SK-N-SH treated with all-trans-retinoic acid at 6 μM for 48 hours (cell line): ENCODE measurements around the gene ISG20.

ENCODE experiments used
- ATAC-seq: fragments of 200-7000 bp; cut with Tn5 transposase; 3 replicates; pipeline ENCODE4 v1.9.1; 2020; ENCODE audit warnings: mild to moderate bottlenecking, moderate library complexity
- CSDC2 ChIP-seq: fragments of 250-450 bp; sonication (Bioruptor Pico); IDR thresholded peaks from 2 replicates; pipeline ENCODE4 v1.5.0; 2020; ENCODE audit warnings: mild to moderate bottlenecking, moderate library complexity
- CSRNP3 ChIP-seq: fragments of 250-450 bp; sonication (Bioruptor Pico); IDR thresholded peaks from 2 replicates; pipeline ENCODE4 v1.5.1; 2021; ENCODE audit warnings: mild to moderate bottlenecking, moderate library complexity
- ESRRG ChIP-seq: fragments of 250-450 bp; sonication (Bioruptor Pico); IDR thresholded peaks from 2 replicates; pipeline ENCODE4 v1.6.1; 2021; ENCODE audit warnings: mild to moderate bottlenecking
- GLIS3 ChIP-seq: fragments of 250-450 bp; sonication (Bioruptor Pico); IDR thresholded peaks from 2 replicates; pipeline ENCODE4 v1.5.0; 2020; ENCODE audit warnings: mild to moderate bottlenecking, moderate library complexity
- ISL1 ChIP-seq: fragments of 250-450 bp; sonication (Bioruptor Pico); IDR thresholded peaks from 2 replicates; pipeline ENCODE4 v2.1.2; 2022; ENCODE audit warnings: mild to moderate bottlenecking, moderate library complexity
- OSR1 ChIP-seq: fragments of 250-450 bp; sonication (Bioruptor Pico); IDR thresholded peaks from 2 replicates; pipeline ENCODE4 v1.8.0; 2022; ENCODE audit warnings: moderate library complexity, mild to moderate bottlenecking, inconsistent platforms
- PATZ1 ChIP-seq: fragments of 250-450 bp; sonication (Bioruptor Pico); IDR thresholded peaks from 2 replicates; pipeline ENCODE4 v1.8.0; 2020; ENCODE audit warnings: mild to moderate bottlenecking, moderate library complexity, borderline replicate concordance
- POU6F1 ChIP-seq: fragments of 250-450 bp; sonication (Bioruptor Pico); IDR thresholded peaks from 2 replicates; pipeline ENCODE4 v1.8.0; 2021; ENCODE audit warnings: low read depth, mild to moderate bottlenecking, moderate library complexity, borderline replicate concordance
- PPARA ChIP-seq: fragments of 250-450 bp; sonication (Bioruptor Pico); IDR thresholded peaks from 2 replicates; pipeline ENCODE4 v1.5.0; 2020; ENCODE audit warnings: mild to moderate bottlenecking, borderline replicate concordance
- RARB ChIP-seq: fragments of 250-450 bp; sonication (Bioruptor Pico); IDR thresholded peaks from 2 replicates; pipeline ENCODE4 v1.8.0; 2021; ENCODE audit warnings: mild to moderate bottlenecking, moderate library complexity
- SNAI2 ChIP-seq: fragments of 250-450 bp; sonication (Bioruptor Pico); IDR thresholded peaks from 2 replicates; pipeline ENCODE4 v1.5.0; 2020; ENCODE audit warnings: mild to moderate bottlenecking, moderate library complexity
- TCF4 ChIP-seq: fragments of 250-450 bp; sonication (Bioruptor Pico); IDR thresholded peaks from 2 replicates; pipeline ENCODE4 v1.8.0; 2021; ENCODE audit warnings: mild to moderate bottlenecking, moderate library complexity, borderline replicate concordance
- TOX ChIP-seq: fragments of 250-450 bp; sonication (Bioruptor Pico); IDR thresholded peaks from 2 replicates; pipeline ENCODE4 v1.8.0; 2021; ENCODE audit warnings: mild to moderate bottlenecking, moderate library complexity, borderline replicate concordance
- TSHZ2 ChIP-seq: fragments of 250-450 bp; sonication (Bioruptor Pico); IDR thresholded peaks from 2 replicates; pipeline ENCODE4 v1.5.0; 2020; ENCODE audit warnings: mild to moderate bottlenecking, moderate library complexity
- ZC3H10 ChIP-seq: fragments of 250-450 bp; sonication (Bioruptor Pico); IDR thresholded peaks from 2 replicates; pipeline ENCODE4 v1.5.1; 2021; ENCODE audit warnings: mild to moderate bottlenecking, moderate library complexity
- ZNF565 ChIP-seq: fragments of 450-650 bp; formaldehyde crosslinking; conservative IDR thresholded peaks from 2 replicates; pipeline ENCODE4 v1.5.0; 2020; ENCODE audit warnings: low read depth, mild to moderate bottlenecking, moderate library complexity
- ZNF70 ChIP-seq: fragments of 450-650 bp; formaldehyde crosslinking; IDR thresholded peaks from 2 replicates; pipeline ENCODE4 v1.5.0; 2020; ENCODE audit warnings: mild to moderate bottlenecking, moderate library complexity
- ZNF8 ChIP-seq: fragments of 450-650 bp; formaldehyde crosslinking; IDR thresholded peaks from 2 replicates; pipeline ENCODE4 v1.5.0; 2020; ENCODE audit warnings: mild to moderate bottlenecking, moderate library complexity

ISG20 gene

GRCh38 chr15:88605189-88606069 lies 33.4 kb upstream of the ISG20 start:
- ATAC-seq, result peak; percentile 76
- TF ChIP-seq ZNF8 (CRISPR knock-in tag) (no peak), PATZ1 (CRISPR knock-in tag) (no peak), TSHZ2 (CRISPR knock-in tag) (no peak), TCF4 (CRISPR knock-in tag) (no peak), RARB (no peak), CSRNP3 (CRISPR knock-in tag) (no peak), ZNF565 (CRISPR knock-in tag) (no peak), SNAI2 (CRISPR knock-in tag) (0 out of 2 replicates have a peak, but pooled peaks have one; percentile 29), ZNF70 (CRISPR knock-in tag) (no peak), POU6F1 (CRISPR knock-in tag) (no peak), CSDC2 (CRISPR knock-in tag) (peak; percentile 80; the same call in 1 of the 2 replicates), ESRRG (CRISPR knock-in tag) (no peak)

GRCh38 chr15:88606070-88606794 lies 32.6 kb upstream of the ISG20 start:
- TF ChIP-seq GLIS3 (CRISPR knock-in tag) (no peak), ZNF8 (CRISPR knock-in tag) (no peak), TOX (CRISPR knock-in tag) (no peak)

GRCh38 chr15:88607951-88608350 lies 30.9 kb upstream of the ISG20 start:
- TF ChIP-seq PATZ1 (CRISPR knock-in tag) (no peak), OSR1 (CRISPR knock-in tag) (no peak), PPARA (CRISPR knock-in tag) (no peak), ZNF565 (CRISPR knock-in tag) (no peak), TSHZ2 (CRISPR knock-in tag) (no peak), TOX (CRISPR knock-in tag) (no peak), ISL1 (CRISPR knock-in tag) (no peak), TCF4 (CRISPR knock-in tag) (no peak), ZC3H10 (CRISPR knock-in tag) (no peak), GLIS3 (CRISPR knock-in tag) (no peak), CSDC2 (CRISPR knock-in tag) (no peak)
- ATAC-seq, result no peak

More at GRCh38 chr15:88606070-88606794, 32.6 kb upstream of the ISG20 start:
- no peak for ATAC-seq
